ENCODE measurements around the gene GBGT1.

- TF ChIP-seq CTCF (conservative IDR thresholded peaks at IDR 0.05 in 1 of 2, IDR thresholded peaks at IDR 0.05 in 1 of 2; ENCODE audit: extremely low read depth in 1 of 2, insufficient read depth in 1 of 2, low read depth in 1 of 2, low read length in 2 of 2) (no peak), EZH2 (IDR thresholded peaks at IDR 0.05; ENCODE audit: borderline replicate concordance, low read length) (no peak)
These were observed 32.2 kb downstream of the GBGT1 start for GRCh38 chr9:133131506-133131905.
